CD4-positive, alpha-beta T cell treated with Interferon alpha-2 for 1 hour (primary cell): ENCODE measurements around the gene HAGHL.
A peak's percentile ranks its signal among the peaks of the same experiment; 100 is the strongest.
"Not testable (repeated sequence)": the region's sequence is repeated elsewhere in the genome, so short reads cannot be mapped to it uniquely, and the experiment has no call there.

Experiments used
- DNase-seq, 2 donors: peaks; one replicate each; pipeline ENCODE4 v3.0.0-alpha.2; 2020 to 2022

Gene HAGHL

DNA sequence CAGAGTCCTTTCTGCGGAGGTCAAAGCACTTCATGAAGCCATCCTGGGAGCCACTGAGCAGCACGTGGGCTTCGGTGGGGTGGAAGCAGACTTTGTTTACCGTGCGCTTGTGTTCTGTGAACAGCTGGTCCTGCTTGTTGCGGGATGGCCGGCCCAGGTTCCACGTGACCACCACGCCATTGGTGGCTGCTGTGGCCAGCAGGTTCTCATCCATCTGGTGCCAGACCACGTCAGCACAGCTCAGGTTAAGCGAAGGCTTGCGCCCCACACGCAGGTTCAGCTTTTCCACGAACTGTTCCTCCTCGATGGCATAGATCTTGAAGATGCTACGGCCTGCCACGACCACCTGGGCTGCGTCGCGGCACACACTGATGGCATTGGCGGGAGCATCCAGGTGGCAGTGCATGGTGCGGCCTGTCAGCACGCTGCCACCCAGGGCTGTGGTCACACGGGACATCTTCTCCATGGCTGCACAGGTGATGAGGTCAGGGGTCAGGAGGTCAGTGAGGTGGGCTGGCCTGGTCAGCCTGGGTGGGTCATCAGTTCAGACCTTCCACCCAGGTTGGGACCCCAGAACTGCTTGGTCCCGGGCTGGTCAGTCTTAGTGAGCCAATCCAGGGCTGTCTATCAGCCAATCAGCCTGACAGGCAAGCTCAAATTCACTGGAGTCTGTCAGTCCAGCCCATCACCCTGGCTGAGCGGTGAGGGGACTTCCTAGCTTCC is 37.6 kb upstream of the HAGHL start:
- no peak for DNase-seq

DNA sequence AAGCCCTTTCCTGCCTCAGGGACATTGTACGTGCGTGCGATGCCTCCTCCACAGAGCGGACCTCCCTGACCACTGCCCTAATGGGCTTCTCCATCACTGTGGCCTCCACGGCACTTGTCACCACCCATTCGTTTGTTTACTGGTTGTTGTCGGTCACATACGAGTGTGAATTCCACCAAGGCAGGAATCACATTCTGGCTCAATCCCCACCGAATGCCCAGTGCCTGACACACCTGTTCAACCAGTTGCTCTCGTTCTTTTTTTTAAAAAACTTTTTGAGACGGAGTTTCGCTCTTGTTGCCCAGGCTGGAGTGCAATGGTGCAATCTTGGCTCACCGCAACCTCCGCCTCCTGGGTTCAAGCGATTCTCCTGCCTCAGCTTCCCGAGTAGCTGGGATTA is 35.7 kb upstream of the HAGHL start:
- DNase-seq, result not testable (repeated sequence)

- no peak for DNase-seq
Observed at GRCh38 chr16:692356-693108, 34.4 kb upstream of the HAGHL start.

GRCh38 chr16:693364-693763 is 33.5 kb upstream of the HAGHL start:
- DNase-seq, result no peak

DNA sequence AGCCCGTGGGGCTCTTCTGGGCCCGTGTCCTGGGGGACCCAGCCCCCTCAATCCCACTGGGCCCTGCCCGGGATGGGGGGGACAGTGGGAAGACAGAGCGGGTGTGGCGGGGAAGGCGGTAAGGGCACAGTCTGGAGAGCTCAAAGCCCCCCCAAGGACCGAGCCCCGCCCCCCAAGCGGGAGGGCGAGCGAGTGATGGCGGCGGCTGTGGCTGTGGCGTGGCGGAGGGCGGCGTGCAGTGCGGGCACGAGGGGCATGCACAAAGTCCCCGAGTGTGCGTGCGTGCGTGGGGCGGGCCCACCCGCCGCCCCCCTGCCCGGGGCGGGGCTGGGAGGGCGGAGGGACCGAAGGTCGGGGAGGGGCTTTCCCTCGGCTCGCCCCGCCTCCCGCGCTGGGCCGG is 33.1 kb upstream of the HAGHL start:
- no peak for DNase-seq

GRCh38 chr16:694187-694862 is 32.6 kb upstream of the HAGHL start:
- no peak for DNase-seq

DNA sequence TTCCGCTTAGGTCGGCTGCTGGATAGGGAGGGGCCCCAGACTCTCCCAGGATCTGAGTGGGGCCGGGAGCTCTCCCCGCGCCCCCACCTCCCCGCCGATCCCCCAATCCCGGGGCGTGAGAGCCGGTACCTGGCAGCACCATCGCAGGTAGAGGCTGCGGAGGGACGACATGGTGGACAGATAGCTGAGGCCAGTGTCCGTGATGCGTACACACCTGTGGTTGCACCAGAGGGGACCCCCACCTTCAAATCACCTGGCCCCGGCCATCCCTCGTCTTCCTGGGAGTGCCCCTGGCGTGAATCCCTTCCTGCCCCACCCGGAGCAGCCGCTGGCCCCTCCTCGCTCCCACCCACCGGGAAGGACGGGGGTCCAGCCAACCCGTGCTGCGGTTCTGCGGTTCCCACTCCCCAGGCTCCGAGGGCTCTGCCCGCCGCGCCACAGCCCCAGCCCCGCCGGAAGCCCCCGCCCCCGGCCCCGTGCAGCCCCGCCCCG is 32.0 kb upstream of the HAGHL start:
- DNase-seq, result no peak

GRCh38 chr16:695355-696089 is 31.4 kb upstream of the HAGHL start:
- peak; percentile 57 to 78 for DNase-seq

DNA sequence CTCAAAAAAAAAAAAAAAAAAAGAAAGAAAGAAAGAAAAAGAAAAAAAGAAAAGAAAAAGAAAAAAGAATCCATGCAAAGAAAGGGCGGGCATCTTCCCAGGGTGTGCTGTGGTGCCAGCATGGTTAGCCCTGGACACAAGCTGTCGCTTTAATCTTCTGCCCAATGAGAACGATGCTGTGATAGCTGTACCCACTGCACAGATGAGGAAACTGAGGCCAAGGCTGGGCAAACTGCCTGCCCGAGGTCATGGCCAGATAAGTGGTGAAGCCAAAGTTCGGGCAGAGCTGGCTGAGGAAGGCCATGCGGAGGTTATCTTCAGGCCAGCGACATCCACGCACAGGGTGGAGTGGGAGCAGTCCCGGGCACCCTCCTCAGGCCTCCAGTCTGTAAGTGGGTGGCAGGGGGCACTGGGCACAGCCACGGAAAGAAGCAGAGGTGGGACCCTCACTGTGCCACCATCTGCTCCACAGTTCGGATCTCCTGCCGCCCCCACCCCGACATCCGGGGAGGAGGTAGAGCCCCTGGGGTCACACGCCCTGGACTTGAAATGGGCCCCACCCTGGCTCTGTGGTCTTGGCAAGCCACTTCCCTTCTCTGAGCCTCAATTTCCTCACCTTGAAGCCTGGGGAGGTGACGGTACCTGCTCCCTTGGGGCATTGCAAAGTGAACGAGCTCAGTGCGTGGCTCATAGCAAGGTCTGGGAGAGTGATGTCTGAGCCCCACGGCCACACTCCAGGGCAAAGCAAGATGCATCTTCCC is 27.8 kb upstream of the HAGHL start:
- DNase-seq, result peak in 1 of 2 donors; percentile 37

DNA sequence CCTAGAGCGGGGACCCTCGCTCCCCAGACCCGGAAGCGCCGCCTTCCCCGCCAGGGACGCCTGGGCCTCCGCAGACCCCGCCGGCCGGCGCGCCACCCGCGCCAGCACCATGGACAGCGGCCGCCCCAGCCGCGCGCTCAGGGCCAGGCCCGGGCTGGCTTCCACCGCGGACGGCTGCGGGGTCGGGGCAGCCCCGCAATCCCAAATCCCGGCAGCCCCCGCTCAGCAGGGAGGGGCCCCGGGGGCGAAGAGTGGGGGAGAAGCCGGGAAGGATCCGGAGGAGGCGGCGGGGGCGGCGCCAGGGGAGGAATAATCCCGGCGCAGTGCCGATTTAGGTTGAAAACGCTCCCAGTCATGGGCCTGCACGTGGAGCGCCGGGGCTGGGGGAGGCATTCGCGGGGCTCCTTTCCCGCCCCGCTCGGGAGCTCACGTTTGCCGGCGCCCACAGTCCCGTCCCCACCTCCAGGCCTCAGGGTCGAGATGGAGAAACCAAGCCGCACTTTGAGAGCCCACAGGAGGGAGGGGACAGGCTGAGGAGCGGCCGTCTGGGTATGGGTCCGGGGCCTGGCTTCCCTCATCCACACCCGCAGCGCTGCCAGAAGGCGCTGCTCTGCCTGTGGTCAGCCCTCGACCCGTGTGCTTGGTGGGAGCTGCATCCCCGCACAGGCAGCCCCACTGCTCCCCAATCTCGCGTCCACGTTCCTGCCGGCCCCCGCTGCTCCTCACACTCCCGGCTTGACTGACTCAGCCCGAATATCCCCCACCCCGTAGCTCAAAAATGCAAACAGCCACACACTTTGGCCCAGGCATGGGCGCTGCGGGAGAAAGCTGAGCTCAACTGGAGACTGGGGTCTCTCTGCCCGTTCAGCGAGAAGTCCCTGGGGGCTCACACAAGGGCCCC is 26.0 kb upstream of the HAGHL start:
- peak in 1 of 2 donors; percentile 64 for DNase-seq

- no peak for DNase-seq
Observed at GRCh38 chr16:702341-702740, 24.6 kb upstream of the HAGHL start.

GRCh38 chr16:703406-703805 is 23.5 kb upstream of the HAGHL start:
- DNase-seq, result no peak

GRCh38 chr16:704047-704446 is 22.9 kb upstream of the HAGHL start:
- no peak for DNase-seq

GRCh38 chr16:704552-705380 is 22.1 kb upstream of the HAGHL start:
- DNase-seq, result no peak

DNA sequence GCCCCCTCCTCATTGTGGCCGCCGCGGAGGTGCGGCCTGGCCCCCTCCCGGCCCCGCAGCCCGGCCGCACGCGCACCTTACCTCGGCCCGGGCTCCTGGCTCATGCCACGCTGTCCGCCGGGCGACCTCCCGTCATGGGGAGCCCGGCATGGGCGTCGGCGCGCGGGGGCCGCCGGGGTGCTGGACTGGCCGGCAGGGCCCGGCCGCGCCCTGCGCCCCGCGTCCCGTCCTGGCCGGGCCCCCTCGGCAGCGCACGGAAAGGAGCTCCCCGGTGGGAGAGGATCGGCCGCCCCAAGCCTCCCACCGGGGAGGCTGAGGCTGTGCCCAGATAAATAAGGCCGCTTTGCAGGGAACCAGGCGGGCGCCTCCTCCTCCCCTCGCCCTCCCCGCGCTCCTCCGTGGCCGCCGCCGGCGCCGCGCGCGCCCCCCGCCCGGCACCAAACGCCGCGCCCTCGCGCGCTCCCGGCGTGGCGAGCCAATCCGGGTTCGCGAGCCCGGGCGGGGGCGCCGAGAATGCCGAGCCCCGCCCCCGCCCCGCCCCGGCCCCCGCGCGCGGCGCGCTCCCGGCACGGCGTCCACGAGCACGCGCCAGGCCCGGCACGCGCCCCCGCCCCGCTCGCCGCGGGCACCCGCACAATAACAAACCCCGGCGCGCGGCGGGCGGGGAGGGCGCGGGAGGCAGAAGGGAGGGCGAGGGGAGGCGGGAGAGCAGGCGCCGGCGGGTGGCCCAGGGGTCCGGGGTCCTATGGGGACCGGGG is 21.3 kb upstream of the HAGHL start, which contains the start of gene FBXL16:
TSS of gene FBXL16 (minus strand) at position 371 of the 758 bp plus-strand sequence. CDS start 8,396 bp downstream, outside the sequence.
- no peak for DNase-seq

- DNase-seq, result no peak
Observed at GRCh38 chr16:706189-707061, 20.5 kb upstream of the HAGHL start.

GRCh38 chr16:707062-707538 is 19.8 kb upstream of the HAGHL start:
- DNase-seq, result no peak

DNA sequence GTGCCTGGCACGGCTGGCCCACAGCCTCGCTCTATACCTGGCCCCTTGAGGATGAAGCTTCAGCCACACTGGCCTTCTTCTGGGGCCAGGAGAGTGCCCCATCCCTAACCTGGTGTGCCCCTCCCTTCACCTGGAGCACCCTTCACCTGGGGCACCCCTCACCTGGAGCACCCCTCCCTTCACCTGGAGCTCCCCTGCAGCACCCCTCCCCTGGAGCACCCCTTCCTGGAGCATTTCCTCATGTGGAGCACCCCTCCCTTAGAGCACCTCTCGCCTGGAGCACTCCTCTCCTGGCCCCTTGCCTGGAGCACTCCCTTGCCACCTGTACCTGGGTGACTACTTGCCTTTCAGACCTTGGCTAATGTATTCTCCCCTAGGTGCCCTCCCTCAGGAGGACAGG is 18.9 kb upstream of the HAGHL start:
- no peak for DNase-seq
